ENCODE results near the gene GRB2.

The GRB2 gene

DNA sequence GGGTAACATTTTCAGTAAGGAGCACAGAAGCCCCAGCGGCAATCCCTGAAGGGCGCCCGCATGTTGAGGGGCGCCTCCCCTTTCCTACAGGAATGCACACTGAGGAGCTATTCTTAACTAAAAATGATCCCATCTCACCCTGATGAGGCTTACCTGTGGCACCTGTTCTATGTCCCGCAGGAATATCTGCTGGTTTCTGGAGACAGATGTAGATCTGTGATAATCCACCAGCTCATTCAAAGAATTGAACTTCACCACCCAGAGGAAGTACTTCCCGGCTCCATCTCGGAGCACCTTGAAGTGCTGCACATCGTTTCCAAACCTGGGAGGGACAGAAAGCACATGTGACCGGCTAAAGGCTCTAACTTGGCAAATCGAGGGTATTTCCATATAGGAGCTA is 84.0 kb downstream of the GRB2 start:
- H3K4me3 ChIP-seq (ENCODE audit: low read depth, low read length), result no peak overlapping the region
- H3K4me1 ChIP-seq (ENCODE audit: control insufficient read depth, insufficient read depth, low read length), result peaks cover 9% of the 10 kb centered on the region
- no peaks in the 10 kb centered on the region for H3K27me3 ChIP-seq (ENCODE audit: control insufficient read depth, insufficient read depth, low read length)
- H3K36me3 ChIP-seq (ENCODE audit: control insufficient read depth, insufficient read depth, low read length), result peaks cover 23% of the 10 kb centered on the region
- H3K9me3 ChIP-seq (ENCODE audit: control insufficient read depth, insufficient read depth, low read length), result no peaks in the 10 kb centered on the region
- H3K9ac ChIP-seq (ENCODE audit: low read depth, low read length), result no peak overlapping the region

- H3K4me3 ChIP-seq (ENCODE audit: low read depth, low read length), result no peak overlapping the region
- H3K9me3 ChIP-seq (ENCODE audit: control insufficient read depth, insufficient read depth, low read length), result no peaks in the 10 kb centered on the region
- no peaks in the 10 kb centered on the region for H3K27me3 ChIP-seq (ENCODE audit: control insufficient read depth, insufficient read depth, low read length)
- peaks cover 19% of the 10 kb centered on the region for H3K36me3 ChIP-seq (ENCODE audit: control insufficient read depth, insufficient read depth, low read length)
- peaks cover 6% of the 10 kb centered on the region for H3K4me1 ChIP-seq (ENCODE audit: control insufficient read depth, insufficient read depth, low read length)
- H3K9ac ChIP-seq (ENCODE audit: low read depth, low read length), result no peak overlapping the region
Observed at GRCh38 chr17:75319904-75320691, 85.4 kb downstream of the GRB2 start.

DNA sequence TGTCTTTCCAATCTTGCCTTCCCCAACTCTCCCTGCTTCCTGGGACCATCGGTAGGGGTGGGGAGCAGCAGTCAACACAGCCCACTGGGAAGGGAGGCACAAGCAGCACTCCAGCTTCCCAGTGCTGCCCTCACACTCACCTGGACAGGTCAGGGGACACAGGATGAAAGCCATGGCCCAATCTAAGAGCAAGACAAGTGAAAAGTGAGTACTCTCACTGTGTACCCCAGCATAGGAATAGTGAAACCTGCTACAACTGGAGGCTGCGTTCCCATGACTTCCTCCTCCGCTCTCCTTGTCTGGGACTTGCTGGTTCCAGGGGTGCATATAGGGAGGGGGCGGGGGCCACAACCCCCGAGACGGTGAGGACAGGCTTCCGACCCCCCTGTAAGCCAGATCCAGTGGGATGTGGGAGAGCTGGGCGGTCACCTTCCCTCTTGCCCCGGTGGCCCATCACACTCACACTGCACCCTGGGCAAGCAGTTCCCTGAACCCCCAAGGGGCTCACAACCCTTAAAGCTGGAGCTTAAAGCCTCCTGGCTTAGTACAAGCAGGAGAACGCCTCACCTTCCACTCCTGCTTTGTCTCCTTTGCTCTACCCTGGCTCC is 86.8 kb downstream of the GRB2 start:
- peaks cover 6% of the 10 kb centered on the region for H3K4me1 ChIP-seq (ENCODE audit: control insufficient read depth, insufficient read depth, low read length)
- no peak overlapping the region for H3K4me3 ChIP-seq (ENCODE audit: low read depth, low read length)
- H3K36me3 ChIP-seq (ENCODE audit: control insufficient read depth, insufficient read depth, low read length), result peaks cover 19% of the 10 kb centered on the region
- no peak overlapping the region for H3K9ac ChIP-seq (ENCODE audit: low read depth, low read length)
- H3K27me3 ChIP-seq (ENCODE audit: control insufficient read depth, insufficient read depth, low read length), result no peaks in the 10 kb centered on the region
- no peaks in the 10 kb centered on the region for H3K9me3 ChIP-seq (ENCODE audit: control insufficient read depth, insufficient read depth, low read length)

DNA sequence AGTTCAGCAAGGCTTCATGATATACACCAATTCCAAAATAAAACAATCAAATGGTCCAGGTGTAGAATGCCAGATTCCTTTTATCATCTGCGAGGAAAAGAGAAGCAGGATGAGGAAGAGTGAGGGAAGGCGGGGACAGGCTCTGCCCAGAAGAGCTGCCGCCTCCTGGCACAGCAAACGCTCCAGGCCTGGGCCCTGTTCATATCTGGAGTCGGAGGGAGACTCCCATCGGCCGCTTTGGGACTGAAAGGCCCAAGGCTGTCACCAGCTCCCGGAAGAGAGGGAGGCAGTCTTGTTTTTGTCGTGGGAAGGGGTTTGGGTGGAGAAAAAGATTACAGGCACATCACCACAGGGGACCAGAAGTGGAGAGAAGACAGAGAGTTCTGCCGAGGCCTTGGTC is 87.3 kb downstream of the GRB2 start:
- Histone ChIP-seq H3K4me1 (ENCODE audit: control insufficient read depth, insufficient read depth, low read length) (peaks cover 6% of the 10 kb centered on the region), H3K36me3 (ENCODE audit: control insufficient read depth, insufficient read depth, low read length) (peaks cover 19% of the 10 kb centered on the region), H3K4me3 (ENCODE audit: low read depth, low read length) (no peak overlapping the region), H3K9ac (ENCODE audit: low read depth, low read length) (no peak overlapping the region), H3K27me3 (ENCODE audit: control insufficient read depth, insufficient read depth, low read length) (no peaks in the 10 kb centered on the region), H3K9me3 (ENCODE audit: control insufficient read depth, insufficient read depth, low read length) (no peaks in the 10 kb centered on the region)

DNA sequence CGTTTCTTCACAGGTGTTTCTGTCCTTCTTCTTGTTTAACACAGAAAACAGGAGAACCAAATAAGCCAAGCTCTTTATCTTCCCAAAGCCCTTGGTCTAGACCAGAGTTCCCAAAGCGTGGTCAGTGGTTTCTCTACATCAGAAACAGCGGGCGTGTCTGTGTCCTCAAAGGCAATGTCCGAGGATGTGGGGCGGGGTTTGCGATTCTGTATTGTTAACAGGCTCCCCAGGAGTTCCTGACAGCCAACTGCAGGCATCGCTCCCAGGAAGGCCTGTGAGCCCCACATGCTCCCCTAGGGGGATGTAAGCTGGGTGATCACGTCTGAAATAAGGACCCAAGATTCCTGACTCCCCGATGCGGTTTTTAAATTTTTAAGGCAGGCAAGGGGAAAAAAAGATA is 87.8 kb downstream of the GRB2 start:
- no peak overlapping the region for H3K9ac ChIP-seq (ENCODE audit: low read depth, low read length)
- peaks cover 19% of the 10 kb centered on the region for H3K36me3 ChIP-seq (ENCODE audit: control insufficient read depth, insufficient read depth, low read length)
- H3K27me3 ChIP-seq (ENCODE audit: control insufficient read depth, insufficient read depth, low read length), result no peaks in the 10 kb centered on the region
- H3K4me3 ChIP-seq (ENCODE audit: low read depth, low read length), result no peak overlapping the region
- no peaks in the 10 kb centered on the region for H3K9me3 ChIP-seq (ENCODE audit: control insufficient read depth, insufficient read depth, low read length)
- H3K4me1 ChIP-seq (ENCODE audit: control insufficient read depth, insufficient read depth, low read length), result peaks cover 6% of the 10 kb centered on the region

GRCh38 chr17:75316253-75316652 is 89.2 kb downstream of the GRB2 start:
- H3K4me3 ChIP-seq (ENCODE audit: low read depth, low read length), result no peak overlapping the region
- H3K9me3 ChIP-seq (ENCODE audit: control insufficient read depth, insufficient read depth, low read length), result no peaks in the 10 kb centered on the region
- no peak overlapping the region for H3K9ac ChIP-seq (ENCODE audit: low read depth, low read length)
- no peaks in the 10 kb centered on the region for H3K27me3 ChIP-seq (ENCODE audit: control insufficient read depth, insufficient read depth, low read length)
- H3K36me3 ChIP-seq (ENCODE audit: control insufficient read depth, insufficient read depth, low read length), result peaks cover 14% of the 10 kb centered on the region
- peaks cover 6% of the 10 kb centered on the region for H3K4me1 ChIP-seq (ENCODE audit: control insufficient read depth, insufficient read depth, low read length)

GRCh38 chr17:75315541-75316243 is 89.8 kb downstream of the GRB2 start:
- peaks cover 11% of the 10 kb centered on the region for H3K36me3 ChIP-seq (ENCODE audit: control insufficient read depth, insufficient read depth, low read length)

DNA sequence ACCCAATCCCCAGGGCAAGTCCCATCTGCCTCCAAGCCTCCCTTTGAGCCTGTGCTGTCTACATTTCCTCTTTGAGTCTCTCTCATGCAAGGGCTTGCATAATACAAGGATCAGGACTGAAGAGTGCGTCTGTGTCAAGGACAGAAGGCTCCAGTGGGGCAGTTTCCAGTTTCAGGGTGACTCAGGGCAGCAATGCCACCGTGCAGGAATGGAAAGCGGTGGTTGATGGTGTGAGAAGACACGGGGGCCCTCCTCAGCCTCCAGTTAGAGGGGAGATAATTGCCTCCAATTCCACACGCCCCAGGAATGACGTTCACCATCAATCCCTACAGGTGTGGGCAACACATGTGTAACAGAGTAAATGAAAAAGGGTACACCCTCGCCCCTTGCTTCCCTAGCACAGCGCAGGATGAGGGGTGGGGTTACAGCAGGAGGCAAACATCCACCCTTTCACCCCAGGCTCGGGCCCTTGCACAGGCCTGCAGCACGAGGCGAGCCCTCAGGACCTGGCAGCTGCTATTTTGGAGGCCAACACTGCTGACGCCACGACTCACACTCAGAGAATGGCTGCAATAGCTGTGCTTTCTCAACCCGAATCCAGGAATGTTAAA is 91.4 kb downstream of the GRB2 start:
- Histone ChIP-seq H3K4me3 (ENCODE audit: low read depth, low read length) (no peak overlapping the region), H3K4me1 (ENCODE audit: control insufficient read depth, insufficient read depth, low read length) (peaks cover 6% of the 10 kb centered on the region), H3K9ac (ENCODE audit: low read depth, low read length) (no peak overlapping the region), H3K9me3 (ENCODE audit: control insufficient read depth, insufficient read depth, low read length) (no peaks in the 10 kb centered on the region), H3K36me3 (ENCODE audit: control insufficient read depth, insufficient read depth, low read length) (peaks cover 4% of the 10 kb centered on the region), H3K27me3 (ENCODE audit: control insufficient read depth, insufficient read depth, low read length) (no peaks in the 10 kb centered on the region)

More at GRCh38 chr17:75315541-75316243, 89.8 kb downstream of the GRB2 start:
- Histone ChIP-seq H3K9me3 (ENCODE audit: control insufficient read depth, insufficient read depth, low read length) (no peaks in the 10 kb centered on the region), H3K9ac (ENCODE audit: low read depth, low read length) (no peak overlapping the region), H3K4me1 (ENCODE audit: control insufficient read depth, insufficient read depth, low read length) (peaks cover 6% of the 10 kb centered on the region), H3K27me3 (ENCODE audit: control insufficient read depth, insufficient read depth, low read length) (no peaks in the 10 kb centered on the region), H3K4me3 (ENCODE audit: low read depth, low read length) (no peak overlapping the region)

DNA sequence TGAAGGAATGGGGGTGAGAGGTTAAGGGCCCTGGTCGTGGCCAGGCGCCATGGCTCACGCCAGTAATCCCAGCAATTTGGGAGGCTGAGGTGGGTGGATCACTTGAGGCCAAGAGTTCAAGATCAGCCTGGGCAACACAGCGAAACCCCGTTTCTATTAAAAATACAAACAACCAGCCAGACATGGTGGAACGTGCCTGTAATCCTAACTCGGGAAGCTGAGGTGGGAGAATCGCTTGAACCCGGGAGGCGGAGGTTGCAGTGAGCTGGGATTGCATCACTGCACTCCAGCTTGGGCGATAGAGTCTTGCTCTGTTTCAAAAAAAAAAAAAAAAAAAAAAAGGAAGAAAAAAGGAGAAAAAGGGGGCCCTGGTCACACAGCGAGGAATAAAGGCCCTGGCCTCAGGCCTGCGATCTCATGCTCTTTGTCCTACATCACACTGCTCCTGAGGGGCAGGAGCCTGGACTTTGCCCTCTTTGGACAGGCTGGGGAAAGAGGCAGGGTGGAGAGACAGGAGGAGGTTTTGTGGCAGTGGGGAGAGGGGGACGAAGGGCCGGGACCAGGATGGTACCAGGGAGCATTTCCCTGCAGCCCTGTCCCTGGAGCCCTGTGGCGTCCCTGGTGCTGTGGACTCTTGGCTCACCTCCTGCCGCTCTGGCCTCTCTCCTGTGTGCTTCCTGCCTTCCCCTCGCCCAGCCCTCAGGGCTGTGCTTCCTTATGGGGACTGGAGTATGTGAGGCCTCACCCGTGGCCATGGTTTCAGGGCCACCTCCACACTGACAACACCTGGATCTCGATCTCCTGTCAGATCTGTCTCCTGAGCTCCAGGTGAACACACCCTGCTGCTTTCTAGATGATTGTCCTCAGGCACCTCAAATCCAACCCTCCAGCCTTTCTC is 96.5 kb downstream of the GRB2 start:
- no peaks in the 10 kb centered on the region for H3K27me3 ChIP-seq (ENCODE audit: control insufficient read depth, insufficient read depth, low read length)
- H3K9ac ChIP-seq (ENCODE audit: low read depth, low read length), result peak overlapping the region; percentile 3
- H3K9me3 ChIP-seq (ENCODE audit: control insufficient read depth, insufficient read depth, low read length), result no peaks in the 10 kb centered on the region
- H3K4me3 ChIP-seq (ENCODE audit: low read depth, low read length), result no peak overlapping the region
- no peaks in the 10 kb centered on the region for H3K36me3 ChIP-seq (ENCODE audit: control insufficient read depth, insufficient read depth, low read length)
- H3K4me1 ChIP-seq (ENCODE audit: control insufficient read depth, insufficient read depth, low read length), result no peaks in the 10 kb centered on the region

- no peak overlapping the region for H3K4me3 ChIP-seq (ENCODE audit: low read depth, low read length)
- no peaks in the 10 kb centered on the region for H3K9me3 ChIP-seq (ENCODE audit: control insufficient read depth, insufficient read depth, low read length)
- H3K9ac ChIP-seq (ENCODE audit: low read depth, low read length), result no peak overlapping the region
- H3K36me3 ChIP-seq (ENCODE audit: control insufficient read depth, insufficient read depth, low read length), result no peaks in the 10 kb centered on the region
- no peaks in the 10 kb centered on the region for H3K27me3 ChIP-seq (ENCODE audit: control insufficient read depth, insufficient read depth, low read length)
- H3K4me1 ChIP-seq (ENCODE audit: control insufficient read depth, insufficient read depth, low read length), result no peaks in the 10 kb centered on the region
Observed at GRCh38 chr17:75307957-75308731, 97.3 kb downstream of the GRB2 start.
